ENCODE measurements around the gene STK24.
"Not testable (repeated sequence)": the region's sequence is repeated elsewhere in the genome, so short reads cannot be mapped to it uniquely, and the experiment has no call there.

The STK24 gene

DNA sequence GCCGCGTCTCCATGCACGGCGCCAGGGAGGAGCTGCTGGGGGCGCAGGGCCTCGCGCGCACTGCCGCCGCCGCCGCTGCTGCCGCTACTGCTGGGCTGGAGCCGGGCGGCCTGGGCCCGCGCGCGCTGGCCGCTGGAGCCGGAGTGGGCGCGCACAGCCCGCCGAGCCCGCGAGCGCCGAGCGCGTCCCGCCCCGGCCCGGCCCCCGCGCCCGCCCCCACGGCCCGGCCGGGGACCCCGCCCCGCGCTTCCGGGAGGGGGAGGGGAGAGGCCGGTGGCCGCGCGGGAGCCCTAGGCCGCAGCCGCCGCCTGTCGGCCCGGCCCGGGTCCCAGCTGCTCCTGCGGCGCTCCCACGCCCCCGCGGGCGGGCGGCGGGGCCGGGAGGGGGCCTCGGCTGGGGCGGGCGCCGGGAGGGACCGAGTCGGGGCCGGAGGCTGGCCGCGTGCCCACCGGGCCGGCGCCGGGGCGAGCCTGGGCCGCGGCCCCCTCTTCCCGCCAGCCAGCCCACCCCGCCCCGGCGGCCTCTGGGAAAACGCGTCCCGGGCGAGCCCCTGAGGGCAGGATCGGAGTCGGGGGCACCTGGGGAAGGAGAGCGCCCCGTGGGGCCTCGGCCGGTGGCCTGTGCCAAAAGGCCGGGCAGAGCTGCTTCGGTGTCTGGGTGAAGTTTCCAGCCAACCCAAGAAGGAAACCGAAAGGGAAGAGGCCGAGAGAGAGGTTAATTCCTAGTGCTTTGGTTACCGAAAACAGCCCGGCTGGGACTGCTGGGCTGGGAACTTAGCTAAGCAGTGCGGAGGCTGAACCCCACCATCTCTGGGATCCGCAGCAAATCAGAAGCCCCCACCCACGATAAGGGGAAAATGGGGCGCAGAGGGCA lies at the start of gene STK24:
Gene STK24 (minus strand): TSS at position 145 of the 873 bp plus-strand sequence. CDS start 321 bp downstream, outside the sequence.
- DNase-seq: no peak

GRCh38 chr13:98626298-98626935 lies 49.5 kb upstream of the STK24 start:
- no peak for DNase-seq

- not testable (repeated sequence) for DNase-seq
These were observed 47.7 kb upstream of the STK24 start for GRCh38 chr13:98624589-98624988.

GRCh38 chr13:98622931-98623331 lies 46.0 kb upstream of the STK24 start:
- DNase-seq: no peak

- DNase-seq: no peak
These were observed 42.6 kb upstream of the STK24 start for GRCh38 chr13:98619556-98619955.

GRCh38 chr13:98615595-98615994 lies 38.7 kb upstream of the STK24 start:
- DNase-seq: not testable (repeated sequence)

- DNase-seq: no peak
These were observed 36.7 kb upstream of the STK24 start for GRCh38 chr13:98613591-98613990.

GRCh38 chr13:98609756-98610155 lies 32.8 kb upstream of the STK24 start:
- no peak for DNase-seq

- no peak for DNase-seq
These were observed 29.4 kb upstream of the STK24 start for GRCh38 chr13:98606296-98606695.

GRCh38 chr13:98599502-98600328 lies 22.8 kb upstream of the STK24 start:
- no peak for DNase-seq

- no peak for DNase-seq
These were observed 21.1 kb upstream of the STK24 start for GRCh38 chr13:98598043-98598442.

GRCh38 chr13:98595134-98595533 lies 18.2 kb upstream of the STK24 start:
- no peak for DNase-seq

DNA sequence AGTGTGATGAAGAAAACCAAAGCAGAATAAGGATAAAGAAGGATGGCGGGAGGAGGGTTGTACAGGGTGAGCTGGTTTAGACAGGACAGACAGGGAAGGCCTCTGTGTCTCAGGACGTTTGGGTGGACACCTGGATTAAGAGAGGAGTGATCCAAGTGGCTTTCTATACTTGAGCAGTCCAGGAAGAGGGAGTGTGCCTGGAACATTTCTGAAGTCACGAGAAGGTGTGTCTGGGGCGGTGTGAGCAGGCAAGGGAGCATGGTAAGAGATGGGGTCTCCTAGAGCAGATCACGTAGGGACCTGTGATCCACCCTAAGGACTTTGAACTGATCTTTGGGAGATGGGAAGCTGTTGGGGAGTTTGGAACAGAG lies 15.4 kb upstream of the STK24 start:
- DNase-seq: no peak

GRCh38 chr13:98591721-98592361 lies 14.9 kb upstream of the STK24 start:
- no peak for DNase-seq

DNA sequence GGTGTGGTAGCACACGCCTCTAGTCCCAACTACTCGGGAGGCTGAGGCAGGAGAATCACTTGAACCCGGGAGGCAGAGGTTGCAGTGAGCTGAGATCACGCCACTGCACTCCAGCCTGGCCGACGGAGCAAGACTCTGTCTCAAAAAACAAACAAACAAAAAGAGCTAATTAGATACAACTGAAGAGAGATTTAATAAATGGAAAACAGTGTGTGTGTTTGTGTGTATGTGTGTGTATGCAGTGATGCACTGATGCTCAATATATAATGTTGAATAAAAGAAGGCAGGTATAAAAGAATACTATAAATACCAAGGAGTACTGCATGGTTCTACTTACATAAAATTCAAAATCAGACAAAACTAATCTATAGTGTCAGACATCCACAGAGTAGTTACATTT lies 13.6 kb upstream of the STK24 start:
- not testable (repeated sequence) for DNase-seq

- DNase-seq: not testable (repeated sequence)
These were observed 12.6 kb upstream of the STK24 start for GRCh38 chr13:98589516-98589915.

- DNase-seq: no peak
These were observed 9.8 kb upstream of the STK24 start for GRCh38 chr13:98586400-98587345.

DNA sequence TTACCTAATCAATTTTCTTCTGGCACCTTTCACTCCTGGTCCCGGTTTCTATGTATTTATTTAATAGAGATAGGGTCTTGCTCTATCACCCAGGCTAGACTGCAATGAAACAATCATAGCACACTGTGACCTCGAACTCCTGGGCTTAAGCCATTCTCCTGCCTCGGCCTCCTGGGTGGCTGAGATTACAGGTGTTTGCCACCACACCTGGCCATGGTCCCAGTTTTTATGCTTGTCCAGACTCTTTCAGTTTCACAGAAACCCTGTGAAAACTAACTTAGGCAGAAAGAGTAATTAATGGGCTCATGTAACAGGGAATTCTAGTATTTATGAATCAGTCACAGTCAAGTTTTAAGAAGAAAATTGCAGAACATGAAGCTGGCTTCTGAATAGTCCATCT lies 9.0 kb upstream of the STK24 start:
- DNase-seq: no peak

DNA sequence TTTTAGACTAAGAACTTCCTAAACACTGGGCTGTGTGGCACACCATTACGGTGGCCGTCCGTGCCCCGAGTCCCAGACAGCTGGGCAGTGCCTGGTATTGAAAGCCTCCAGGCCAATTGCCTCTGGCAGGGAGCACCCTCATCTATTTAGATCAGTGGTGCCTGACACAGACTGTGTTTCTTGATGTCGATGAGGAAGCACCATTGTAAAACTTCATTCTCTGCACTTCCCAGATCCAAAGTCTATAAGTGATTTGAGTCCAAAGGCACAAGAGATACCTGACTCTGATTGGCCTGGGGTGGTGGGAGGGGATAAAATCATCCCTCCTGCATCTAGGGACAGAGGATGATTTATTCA lies 8.5 kb upstream of the STK24 start:
- no peak for DNase-seq

GRCh38 chr13:98584668-98585397 lies 7.9 kb upstream of the STK24 start:
- DNase-seq: no peak

- DNase-seq: no peak
These were observed 6.0 kb upstream of the STK24 start for GRCh38 chr13:98582947-98583346.
